HG03469 (cell line): Measurements from ENCODE around the gene EGF.

ENCODE experiments used
- ATAC-seq: cut with Tn5 transposase; IDR thresholded peaks from one replicate; pipeline ENCODE4 v1.9.1; 2021; ENCODE audit warnings: mild to moderate bottlenecking, moderate library complexity, moderate number of reproducible peaks; ENCODE audit not compliant: unreplicated experiment

The EGF gene

DNA sequence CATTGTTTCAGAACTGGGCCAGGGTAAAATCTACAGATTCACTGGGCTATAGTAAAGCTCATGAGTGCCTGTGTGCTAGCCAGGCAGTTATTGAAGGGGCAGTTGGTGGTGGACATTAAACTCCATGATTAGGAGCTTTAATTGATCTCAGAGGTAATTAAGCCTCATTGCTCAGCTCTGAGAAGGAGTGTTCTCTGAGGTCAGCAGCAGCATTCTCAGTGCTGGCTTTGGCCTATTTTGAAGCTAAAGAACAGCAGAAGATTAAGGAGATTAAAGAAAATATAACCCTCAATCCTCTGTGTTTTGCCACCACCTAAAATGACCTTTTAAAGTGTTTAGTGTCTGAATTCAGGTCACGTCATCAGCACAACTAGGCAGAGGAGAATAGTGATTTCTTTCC is 42.5 kb downstream of the EGF start:
- no peak for ATAC-seq

DNA sequence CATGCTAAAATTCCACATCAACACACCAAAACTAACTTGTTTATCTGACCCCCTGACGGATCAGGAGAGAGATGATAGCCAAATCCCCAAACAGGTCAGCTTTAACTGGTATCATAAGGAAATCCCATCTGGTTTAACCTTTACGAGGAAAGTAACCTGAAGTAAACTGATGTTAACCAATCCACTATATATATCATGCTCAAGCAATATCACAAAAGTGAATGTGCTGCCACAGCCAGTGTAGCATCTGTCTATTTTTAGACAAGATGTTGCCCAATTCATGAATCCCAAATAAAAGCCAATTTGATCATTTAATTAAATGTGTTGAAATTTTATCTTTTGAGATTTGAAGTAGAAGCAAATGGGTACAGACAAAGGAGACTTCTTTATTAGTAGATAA is 44.5 kb downstream of the EGF start:
- ATAC-seq: no peak

DNA sequence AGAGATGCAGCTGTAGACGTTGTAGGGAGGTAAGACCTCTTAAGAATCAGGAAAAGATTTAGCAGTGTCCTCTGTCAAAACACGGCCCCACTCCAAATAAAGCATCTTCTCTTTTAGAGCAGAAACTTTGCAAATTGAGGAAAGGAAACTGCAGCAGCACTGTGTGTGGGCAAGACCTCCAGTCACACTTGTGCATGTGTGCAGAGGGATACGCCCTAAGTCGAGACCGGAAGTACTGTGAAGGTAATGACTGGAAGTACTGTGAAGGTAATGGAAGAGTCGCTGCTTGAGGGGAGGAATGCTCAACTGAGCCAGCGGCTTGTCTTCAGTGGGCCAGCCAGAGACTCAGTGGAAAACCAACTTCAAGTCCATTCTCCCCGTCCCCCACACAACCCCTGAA is 46.5 kb downstream of the EGF start:
- no peak for ATAC-seq

DNA sequence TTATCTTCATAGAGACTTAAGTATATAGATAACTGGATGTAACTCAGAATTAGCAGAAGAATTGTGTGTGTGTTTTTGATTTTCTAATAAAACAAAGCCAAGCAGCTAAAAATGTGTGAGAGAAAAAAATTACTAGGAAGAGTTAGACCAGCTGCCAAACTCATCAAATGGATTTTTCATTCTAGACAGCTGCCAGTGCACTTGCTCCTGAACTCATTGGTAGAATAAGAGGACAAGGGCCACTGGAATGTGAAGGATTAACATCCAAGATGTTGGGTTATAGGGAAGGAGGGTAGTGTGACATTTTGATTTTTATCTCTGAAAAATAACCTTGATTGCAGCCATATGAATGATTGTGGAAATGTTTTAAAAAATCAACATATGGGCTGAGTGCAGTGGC is 49.7 kb downstream of the EGF start:
- ATAC-seq: no peak

DNA sequence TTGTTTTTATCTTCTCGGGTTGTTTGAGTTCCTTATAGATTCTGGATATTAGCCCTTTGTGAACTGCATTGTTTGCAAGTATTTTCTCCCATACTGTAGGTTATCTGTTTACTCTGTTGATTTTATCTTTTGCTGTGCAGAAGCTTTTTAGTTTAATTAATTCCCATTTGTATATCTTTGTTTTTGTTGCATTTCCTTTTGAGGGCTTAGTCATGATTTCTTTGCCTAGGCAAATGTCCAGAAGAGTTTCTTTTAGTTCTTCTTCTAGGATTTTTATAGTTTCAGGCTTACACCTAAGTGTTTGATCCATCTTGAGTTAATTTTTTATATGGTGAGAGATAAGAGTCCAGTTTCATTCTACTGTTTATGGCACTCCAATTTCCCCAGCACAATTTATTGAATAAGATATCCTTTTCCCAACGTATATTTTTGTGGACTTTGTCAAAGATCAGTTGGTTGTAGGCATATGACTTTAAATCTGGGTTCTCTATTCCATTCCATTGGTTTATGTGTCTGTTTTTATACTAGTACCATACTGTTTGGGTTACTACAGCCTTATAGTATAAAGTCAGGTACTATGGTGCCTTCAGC is 54.3 kb downstream of the EGF start:
- no peak for ATAC-seq

DNA sequence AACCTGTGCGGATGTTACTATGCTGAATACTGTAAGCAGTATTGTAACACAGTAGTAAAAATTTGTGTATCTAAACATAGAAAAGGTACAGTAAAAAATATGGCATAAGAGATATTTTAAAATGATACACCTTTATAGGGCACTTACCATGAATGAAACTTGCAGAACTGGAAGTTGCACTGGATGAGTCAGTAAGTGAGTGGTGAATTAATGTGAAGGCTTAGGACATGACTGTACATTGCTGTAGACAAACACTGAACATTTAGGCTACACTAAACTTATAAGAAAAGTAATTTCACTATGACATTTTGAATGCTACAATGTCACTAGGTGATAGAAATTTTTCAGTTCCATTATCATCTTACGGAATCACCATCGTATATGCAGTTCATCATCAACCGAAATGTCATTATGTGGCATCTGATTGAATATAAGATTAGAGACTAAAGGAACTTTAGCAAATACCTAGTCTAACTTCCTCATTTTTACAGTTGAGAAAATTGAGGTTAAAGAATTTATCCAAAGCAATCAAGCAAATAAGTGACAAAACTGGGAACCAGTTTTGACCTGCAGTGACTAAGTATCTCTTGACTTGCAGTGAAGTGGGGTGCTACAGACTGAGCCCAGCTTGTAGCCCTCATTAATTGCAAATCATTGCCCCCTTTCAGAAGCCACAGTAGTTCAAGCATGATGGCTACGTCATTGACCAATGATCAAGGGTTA is 55.3 kb downstream of the EGF start:
- ATAC-seq: peak; percentile 43

DNA sequence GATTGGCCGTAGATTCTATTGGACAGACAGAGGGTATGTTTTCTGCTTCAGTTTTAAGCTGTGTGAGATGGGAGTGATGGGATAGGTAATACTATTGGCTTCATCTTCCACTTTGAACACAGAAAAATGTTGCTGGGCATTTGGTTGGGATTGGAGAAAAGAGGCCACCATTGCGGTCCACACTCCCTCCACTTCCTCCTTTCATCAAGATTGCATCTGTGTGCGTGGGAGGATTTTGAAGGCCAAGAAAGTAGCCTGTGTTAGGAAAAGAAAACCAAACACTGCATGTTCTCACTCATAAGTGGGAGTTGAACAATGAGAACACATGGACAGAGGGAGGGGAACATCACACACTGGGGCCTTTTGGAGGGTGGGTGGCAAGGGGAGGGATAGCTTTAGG is 56.4 kb downstream of the EGF start:
- ATAC-seq: no peak

DNA sequence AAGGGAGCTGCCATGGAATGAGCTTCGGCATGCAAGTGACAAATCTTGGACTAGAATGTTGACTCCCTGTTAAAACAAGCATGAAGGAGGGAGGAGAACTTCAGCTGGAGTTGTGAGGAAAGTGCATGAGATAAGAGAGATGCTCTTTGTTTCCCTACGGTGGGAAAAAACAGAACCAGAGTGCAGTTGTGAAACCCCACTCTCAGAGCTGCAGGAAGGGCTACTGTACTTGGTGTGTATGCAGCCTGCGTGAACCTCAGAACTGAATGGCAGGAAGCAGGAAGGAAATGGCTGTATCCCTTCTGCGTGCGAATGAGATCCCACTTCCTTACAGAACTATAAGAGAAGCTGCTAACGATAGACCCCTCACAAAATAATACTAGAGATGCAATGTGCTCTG is 57.2 kb downstream of the EGF start:
- no peak for ATAC-seq

DNA sequence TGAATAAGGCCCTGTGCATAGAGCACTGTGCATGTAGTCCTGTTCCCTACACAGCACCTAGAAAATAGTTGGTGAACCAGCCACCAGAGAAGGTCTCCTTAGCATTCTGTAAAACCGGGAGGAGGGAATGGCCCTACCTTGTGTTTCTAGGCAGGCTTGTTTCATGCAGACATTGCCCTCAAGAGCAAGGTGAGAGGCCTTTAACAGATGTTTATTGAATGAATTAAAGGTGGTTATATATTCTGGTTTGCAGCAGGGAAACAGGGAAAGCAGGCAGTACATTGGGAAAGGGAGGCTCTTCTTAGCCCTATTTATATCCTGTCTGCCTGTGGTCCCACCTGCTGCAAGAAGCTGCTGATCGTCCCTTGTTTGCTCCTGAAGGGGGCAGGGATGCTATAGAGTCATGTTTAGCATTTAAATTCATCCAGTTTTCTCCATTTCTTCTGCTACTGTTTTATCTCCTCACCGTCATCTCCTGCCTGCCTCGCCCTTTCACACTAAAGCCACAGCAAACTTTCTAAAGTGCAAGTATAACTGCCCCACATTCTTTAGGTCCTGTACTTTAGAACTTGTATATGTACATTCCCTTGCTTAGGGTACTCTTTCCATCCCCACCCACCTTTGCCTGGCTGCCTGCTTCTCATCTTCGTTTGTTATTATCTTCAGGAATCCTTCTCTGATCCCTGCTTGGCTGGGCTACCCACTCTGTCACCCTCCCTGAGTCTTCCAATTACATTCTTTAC is 60.3 kb downstream of the EGF start:
- no peak for ATAC-seq

DNA sequence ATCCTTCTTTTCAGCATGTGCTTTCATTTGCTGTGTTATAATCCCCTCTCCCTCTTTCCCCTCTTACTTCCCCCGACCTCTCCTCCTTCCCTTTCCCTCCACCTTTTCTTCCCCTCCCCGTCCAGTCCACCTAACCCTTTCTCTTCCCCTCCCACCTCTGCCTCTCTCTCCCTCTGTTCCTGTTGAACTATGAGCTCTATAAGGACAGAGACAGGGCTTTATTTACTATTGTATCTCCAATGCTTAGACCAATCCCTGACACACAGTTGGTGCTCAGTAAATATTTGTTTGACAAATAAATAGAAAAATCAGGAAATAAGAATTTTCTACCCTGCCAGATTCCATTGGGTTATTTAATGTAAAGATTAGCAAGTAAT is 60.8 kb downstream of the EGF start:
- ATAC-seq: no peak

DNA sequence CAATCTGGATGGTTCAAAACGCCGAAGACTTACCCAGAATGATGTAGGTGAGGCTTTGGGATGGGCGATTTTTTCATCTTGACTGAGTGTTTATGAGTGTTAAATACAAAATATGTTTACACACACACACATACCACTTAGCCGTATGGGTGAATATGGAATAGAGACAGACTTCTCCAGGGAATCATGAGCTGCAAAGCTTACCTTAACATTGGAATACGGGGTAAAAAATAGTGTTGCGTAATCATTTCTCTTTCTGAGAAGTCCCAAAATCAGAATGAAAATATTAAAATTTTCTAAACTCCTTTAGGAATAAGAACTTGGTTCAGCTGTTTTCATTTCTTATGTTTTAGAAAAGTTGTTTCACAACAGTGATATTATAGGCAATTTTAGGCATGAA is 63.5 kb downstream of the EGF start:
- ATAC-seq: no peak

DNA sequence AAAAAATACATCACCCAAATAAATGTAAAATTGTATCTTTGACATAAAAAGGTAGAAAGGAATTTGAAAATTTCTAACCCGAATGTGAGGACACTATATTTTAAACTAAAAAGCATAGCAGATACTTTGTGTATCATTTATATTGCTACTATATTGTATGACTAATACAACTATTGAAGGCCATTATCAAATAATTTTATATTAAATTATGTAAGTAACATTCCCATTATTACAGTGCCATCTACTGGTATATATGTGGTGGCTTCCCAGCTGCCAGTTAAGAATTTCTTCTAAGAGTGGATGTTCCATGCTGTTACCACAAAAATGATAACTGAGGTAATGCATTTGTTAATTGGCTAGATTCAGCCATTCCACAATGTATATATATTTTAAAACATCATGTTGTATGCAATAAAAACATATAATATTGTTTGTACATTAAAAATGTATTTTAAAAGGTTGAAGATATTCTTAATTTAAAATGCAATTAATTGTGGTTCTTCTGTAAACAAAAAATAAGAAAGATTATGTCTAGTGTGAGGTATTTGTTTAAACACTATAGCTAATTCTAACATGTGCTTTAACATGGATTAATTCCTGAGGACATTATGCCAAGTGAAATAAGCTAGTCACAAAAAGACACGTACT is 65.3 kb downstream of the EGF start:
- ATAC-seq: no peak

DNA sequence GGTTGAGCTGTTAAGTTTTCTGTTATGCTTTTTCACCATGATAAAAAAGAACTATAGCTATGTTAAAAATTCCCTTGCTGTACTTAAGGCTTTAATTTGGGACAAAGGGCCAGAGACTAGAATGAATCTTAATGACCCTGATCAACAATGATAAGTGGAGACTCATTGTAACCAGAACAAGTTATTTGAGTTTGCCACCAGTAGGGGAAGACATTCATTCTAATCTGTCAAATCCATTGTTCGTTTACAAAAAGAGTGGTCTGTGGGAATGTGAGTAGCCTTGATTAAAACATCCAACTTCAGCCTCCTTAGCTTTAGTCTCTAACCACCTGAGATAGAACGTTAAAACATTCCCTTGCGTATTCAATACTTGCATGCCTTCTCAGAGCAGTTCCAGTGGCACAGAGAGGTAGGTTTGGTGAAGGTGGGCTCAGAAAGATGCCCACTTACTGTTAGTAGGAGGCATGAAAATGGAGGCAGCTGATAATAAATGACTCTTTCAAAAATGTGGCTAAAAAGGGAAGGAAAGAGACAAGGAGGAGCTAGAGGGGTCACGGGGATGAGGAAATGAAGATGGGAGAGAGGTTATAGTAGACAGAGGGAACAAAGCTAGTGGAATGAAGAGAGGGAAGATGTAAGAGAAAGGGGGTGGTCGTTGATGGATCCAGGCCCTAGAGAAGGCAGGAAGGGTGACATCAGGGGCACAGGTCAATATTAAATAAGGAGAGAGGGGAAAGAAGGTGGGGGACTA is 66.2 kb downstream of the EGF start:
- no peak for ATAC-seq

DNA sequence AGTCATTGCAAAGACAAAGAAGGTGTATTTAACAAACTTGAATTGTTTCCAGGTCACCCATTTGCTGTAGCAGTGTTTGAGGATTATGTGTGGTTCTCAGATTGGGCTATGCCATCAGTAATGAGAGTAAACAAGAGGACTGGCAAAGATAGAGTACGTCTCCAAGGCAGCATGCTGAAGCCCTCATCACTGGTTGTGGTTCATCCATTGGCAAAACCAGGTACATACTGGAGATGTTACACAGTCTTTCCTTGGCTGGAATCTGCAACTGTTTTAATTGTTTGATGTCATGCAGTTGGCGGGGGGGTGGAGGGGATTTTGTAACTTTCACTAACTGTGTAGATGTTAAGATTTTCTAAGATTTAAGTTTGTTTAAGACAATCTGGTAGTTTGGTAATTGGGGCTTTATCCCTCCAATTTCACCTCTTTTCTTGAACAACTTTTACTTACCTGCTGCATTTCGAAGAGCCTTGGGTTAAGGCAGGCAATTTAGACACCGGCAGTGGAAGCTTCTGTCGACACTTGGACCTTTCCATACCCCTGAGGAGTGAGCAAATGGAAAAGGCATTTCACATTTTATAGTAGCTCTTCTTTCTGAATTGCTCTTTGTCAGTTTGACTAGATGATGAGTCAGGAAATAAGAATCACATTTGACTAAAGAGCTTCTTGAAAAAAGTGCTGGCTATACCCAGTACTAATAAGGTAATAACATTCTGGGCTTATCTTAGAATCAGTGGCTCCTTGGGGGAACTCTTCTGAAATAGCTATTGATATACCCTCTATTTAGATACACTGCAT is 67.4 kb downstream of the EGF start:
- ATAC-seq: no peak

DNA sequence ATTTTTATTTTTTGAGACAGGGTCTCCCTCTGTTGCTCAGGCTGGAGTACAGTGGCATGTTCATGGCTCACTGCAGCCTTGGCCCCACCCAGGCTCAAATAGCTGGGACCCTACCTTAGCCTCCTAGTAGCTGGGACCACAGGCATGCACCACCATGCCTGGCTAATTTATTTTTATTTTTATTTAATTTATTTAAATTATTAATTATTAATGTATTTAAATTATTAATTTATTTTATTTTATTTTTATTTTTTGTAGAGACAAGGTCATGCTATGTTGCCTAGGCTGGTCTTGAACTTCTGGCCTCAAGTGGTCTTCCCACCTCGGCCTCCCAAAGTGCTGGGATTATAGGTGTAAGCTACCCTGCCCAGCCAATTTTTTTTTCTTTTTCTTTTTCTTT is 69.3 kb downstream of the EGF start:
- ATAC-seq: no peak

DNA sequence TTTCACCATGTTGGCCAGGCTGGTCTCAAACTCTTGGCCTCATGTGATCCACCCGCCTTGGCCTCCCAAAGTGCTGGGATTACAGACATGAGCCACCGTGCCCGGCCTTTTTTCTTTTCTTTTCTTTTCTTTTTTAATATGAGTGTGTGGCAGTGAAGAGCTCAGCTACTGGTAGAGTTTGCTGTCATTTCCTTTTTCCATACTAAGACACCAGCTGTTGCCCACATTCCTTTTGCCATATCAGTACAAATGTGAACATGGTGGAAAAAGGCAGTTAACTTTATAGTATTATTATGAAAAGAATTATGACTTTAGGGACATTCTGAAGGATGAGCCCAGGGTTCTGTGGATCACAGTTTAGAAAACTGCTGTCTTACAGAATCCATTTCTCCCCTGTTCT is 69.8 kb downstream of the EGF start:
- no peak for ATAC-seq

DNA sequence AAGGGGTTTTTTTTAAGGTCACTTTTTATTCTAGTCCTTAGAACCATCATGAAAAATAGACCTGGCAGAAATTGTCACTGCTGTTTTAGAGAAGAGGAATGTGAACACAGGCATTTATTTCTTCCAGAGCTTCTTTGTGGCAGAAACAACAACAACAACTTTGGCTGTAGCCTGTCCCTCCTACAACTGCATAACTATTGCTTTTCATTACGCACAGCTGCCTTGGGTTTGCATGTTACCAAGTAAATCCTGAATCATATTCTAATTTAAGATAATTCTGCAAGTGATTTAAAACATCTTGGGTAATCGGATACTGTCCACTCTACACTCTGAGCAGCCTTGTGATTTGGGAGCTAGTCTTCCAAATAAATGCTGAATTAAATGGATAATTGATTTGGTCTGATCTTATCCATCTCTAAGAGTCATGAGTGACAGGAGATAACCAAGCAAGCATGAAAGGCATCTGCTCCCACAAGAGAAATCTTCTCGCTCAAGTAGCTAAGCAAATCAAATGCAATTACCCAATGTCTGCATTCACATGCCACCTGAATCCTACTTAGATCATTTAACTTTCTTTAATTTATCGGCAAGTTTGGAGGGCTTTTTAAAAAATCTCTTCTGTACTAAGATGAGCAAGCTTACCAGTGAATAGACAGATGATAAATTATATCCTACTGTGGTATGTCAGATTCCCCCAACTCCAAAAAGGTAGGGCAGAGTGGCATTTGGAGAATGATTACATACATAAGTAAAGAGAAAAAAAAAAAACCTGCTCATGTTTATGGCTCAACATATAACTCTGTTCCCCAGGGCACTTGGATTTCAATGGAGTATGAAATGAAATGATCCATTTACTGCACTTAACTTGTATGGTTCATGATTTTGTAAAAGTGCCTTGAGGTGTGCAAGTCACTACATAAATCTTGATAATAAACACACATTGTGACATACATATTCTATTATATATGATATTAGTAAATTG is 73.6 kb downstream of the EGF start:
- ATAC-seq: no peak

DNA sequence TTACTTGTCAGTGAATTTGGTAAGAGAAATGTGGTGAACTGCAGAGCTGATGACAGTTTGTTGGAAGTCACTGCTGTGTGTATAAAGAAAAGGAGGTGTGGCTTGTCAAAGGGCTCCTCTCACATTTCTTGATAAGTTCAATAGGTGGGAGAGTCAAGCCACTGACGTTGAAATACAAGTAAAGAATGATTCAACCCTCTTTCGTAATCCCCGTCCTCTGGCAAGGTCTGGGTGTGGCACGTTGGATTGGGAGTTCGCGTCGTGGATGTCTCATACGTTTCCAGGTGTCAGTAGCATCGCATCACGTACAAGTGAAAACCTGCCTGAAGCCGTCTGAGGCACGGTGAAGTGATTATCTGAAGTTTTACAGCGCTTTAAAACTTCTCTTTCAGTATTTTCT is 76.4 kb downstream of the EGF start:
- no peak for ATAC-seq

DNA sequence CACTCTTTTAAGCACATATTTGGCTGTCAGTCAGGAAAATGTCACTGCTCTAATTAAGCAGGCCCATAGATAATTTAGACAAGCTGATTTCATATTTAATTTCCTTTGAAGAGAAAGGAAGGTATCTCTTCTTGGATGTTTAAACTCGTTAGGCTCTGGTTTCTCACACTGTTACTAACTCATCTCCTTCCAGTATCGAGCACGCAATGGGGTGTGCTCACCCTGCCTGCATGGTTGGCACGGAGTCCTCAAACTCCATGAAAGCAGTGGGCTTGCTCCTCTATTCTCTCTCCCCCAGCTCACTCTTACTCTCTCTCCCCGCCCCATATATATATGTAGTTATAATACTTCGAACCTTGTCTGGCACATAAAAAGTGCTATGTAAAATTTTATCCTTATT is 76.9 kb downstream of the EGF start:
- no peak for ATAC-seq
